Nephron progenitor cell (in vitro differentiated cells): Measurements from ENCODE around the gene ETFA.

Experiments
- DNase-seq: peaks from one replicate; pipeline ENCODE4 v3.0.0; 2021
- H3K27ac Mint-ChIP-seq: 2 replicates; pipeline ENCODE4 v1.8.0; 2021; ENCODE audit warnings: mild to moderate bottlenecking, moderate library complexity, mixed read lengths
- H3K27me3 Mint-ChIP-seq: 2 replicates; pipeline ENCODE4 v1.8.0; 2021; ENCODE audit warnings: mild to moderate bottlenecking, low read depth, mixed read lengths; ENCODE audit not compliant: poor library complexity
- H3K36me3 Mint-ChIP-seq: 2 replicates; pipeline ENCODE4 v1.8.0; 2021; ENCODE audit warnings: low read depth, mixed read lengths
- H3K4me1 Mint-ChIP-seq: 2 replicates; pipeline ENCODE4 v1.8.0; 2021; ENCODE audit warnings: mixed read lengths
- H3K4me3 Mint-ChIP-seq: 2 replicates; pipeline ENCODE4 v1.8.0; 2021; ENCODE audit warnings: mild to moderate bottlenecking, moderate library complexity, mixed read lengths
- H3K9me3 Mint-ChIP-seq: 2 replicates; pipeline ENCODE4 v1.8.0; 2021; ENCODE audit warnings: mild to moderate bottlenecking, moderate library complexity, mixed read lengths
- TF ChIP-seq, protein P1 (sequence below): fragments of 200-600 bp; sonication (generic); IDR thresholded peaks from 2 replicates; pipeline ENCODE4 v1.5.0; 2021; ENCODE audit warnings: antibody characterized with exemption

The ETFA gene

DNA sequence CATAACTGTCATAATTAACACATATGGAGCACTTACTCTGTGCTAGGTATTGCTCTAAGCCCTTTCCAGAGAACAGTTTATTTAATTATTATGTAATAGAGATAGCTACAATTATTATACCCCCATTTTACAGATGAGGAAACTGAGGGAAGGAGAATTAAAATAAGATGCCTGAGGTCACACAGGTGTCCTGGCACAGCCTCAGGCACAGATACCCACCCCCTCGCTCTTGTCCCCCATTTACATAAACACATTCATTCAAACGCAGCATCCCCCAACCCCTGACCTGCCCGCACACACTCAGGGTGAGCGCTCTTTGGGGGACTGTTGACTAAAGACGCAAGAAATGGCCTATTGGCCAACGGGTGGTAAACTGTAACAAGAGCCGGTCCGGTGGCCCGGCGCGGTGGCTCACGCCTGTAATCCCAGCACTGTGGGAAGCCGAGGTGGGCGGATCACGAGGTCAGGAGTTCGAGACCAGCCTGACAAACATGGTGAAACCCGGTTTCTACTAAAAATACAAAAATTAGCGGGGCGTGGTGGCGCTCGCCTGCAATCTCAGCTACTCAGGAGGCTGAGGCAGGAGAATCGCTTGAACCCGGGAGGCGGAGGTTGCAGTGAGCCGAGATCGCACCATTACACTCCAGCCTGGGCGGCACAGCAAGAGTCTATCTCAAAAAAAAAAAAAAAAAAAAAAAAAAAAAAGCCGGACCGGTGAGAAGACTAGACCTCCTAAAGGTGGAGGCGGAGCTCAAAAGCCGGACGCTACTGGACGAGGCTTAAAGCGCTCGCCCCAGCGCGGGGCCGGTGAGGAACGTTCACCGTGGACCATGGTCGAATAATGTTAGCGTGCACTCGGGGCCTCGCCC is 23.4 kb upstream of the ETFA start:
- no peaks in the 10 kb centered on the region for H3K9me3 Mint-ChIP-seq
- DNase-seq = no peak
- no peaks in the 10 kb centered on the region for H3K36me3 Mint-ChIP-seq
- no peak overlapping the region for H3K27ac Mint-ChIP-seq
- TF ChIP-seq, protein P1, sequence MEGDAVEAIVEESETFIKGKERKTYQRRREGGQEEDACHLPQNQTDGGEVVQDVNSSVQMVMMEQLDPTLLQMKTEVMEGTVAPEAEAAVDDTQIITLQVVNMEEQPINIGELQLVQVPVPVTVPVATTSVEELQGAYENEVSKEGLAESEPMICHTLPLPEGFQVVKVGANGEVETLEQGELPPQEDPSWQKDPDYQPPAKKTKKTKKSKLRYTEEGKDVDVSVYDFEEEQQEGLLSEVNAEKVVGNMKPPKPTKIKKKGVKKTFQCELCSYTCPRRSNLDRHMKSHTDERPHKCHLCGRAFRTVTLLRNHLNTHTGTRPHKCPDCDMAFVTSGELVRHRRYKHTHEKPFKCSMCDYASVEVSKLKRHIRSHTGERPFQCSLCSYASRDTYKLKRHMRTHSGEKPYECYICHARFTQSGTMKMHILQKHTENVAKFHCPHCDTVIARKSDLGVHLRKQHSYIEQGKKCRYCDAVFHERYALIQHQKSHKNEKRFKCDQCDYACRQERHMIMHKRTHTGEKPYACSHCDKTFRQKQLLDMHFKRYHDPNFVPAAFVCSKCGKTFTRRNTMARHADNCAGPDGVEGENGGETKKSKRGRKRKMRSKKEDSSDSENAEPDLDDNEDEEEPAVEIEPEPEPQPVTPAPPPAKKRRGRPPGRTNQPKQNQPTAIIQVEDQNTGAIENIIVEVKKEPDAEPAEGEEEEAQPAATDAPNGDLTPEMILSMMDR = no peak
- peak overlapping the region; percentile 85 for H3K4me3 Mint-ChIP-seq
- H3K27me3 Mint-ChIP-seq = peaks cover 78% of the 10 kb centered on the region
- peaks cover 44% of the 10 kb centered on the region for H3K4me1 Mint-ChIP-seq

DNA sequence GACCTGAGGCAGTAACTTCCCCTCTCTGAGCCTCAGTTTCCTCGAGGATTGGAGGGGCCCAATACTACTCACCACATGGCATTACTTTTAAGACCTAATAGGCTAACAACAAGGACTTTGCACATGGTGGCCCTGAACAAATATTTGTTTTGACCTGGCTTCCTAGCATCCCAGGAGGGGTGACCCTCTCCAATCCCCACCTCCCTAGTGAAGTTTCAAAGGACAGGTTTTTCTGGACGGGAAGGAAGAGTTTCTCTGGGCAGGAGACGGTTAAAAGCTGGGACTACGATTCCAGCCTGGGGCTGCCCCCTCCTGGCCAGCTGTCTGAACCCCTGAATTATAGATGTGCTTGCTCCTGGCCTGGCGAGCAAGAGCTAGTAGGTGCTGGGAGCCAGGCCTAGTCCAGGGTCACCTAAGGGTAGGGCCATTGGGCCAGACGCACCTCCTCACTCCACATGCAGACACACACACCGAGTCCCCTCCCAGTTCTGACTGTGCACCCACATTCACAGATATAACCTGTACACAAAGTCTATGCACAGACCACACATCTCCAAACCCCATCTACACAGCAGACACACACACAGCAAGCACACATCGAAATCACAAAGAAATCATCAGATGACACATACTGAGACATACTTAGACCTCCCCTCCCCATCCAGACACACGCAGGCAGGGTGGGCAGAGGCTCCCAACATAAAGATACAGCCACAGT is 22.6 kb upstream of the ETFA start:
- peak; percentile 30 for DNase-seq
- H3K4me1 Mint-ChIP-seq = peaks cover 49% of the 10 kb centered on the region
- no peaks in the 10 kb centered on the region for H3K9me3 Mint-ChIP-seq
- peaks cover 70% of the 10 kb centered on the region for H3K27me3 Mint-ChIP-seq
- H3K36me3 Mint-ChIP-seq = no peaks in the 10 kb centered on the region
- H3K4me3 Mint-ChIP-seq = peak overlapping the region; percentile 3
- TF ChIP-seq, protein P1 = peak; percentile 17
- H3K27ac Mint-ChIP-seq = no peak overlapping the region

DNA sequence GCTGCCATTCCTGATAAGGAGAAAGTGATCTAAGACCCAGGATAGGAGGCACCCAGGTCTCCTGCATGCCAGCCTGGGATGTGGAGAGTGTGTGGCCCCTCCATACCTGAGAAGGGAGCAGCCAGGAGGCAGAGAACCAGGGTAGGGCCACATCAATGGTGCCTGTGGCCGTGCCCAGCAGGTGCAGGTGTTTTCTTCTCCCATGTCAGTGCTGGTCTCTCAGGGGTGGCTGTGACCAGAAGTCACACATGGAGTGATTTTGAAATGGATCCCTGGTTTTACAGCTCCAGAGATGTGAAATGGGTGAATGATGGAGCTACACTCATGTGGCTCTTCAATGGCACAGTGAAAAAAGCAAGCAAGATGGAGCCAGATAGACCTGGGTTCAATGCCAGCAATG is 22.0 kb upstream of the ETFA start:
- no peak overlapping the region for H3K27ac Mint-ChIP-seq
- H3K4me1 Mint-ChIP-seq = peaks cover 43% of the 10 kb centered on the region
- no peaks in the 10 kb centered on the region for H3K9me3 Mint-ChIP-seq
- peaks cover 64% of the 10 kb centered on the region for H3K27me3 Mint-ChIP-seq
- no peaks in the 10 kb centered on the region for H3K36me3 Mint-ChIP-seq
- no peak overlapping the region for H3K4me3 Mint-ChIP-seq
- TF ChIP-seq, protein P1 = no peak
- no peak for DNase-seq

DNA sequence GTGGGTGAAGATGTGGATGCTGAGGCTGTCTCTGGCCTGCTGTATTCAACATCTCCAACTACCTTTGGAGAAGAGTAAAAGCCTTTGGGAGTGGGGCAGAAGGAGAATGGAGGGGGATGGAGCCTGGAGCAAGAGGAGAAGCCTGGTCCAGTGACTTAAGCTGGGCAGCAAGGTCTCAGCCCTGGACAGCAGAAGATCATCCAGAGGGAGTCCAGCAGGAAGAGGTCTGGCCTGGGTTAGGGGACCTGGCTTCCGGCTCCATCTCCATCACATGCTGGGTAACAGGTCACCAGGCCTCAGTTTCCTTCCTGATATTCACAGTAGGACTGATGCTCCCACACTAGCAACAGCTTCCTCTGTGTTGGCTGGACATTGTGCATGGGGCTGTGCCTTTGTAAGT is 21.5 kb upstream of the ETFA start:
- Mint-ChIP-seq H3K27me3 (peaks cover 62% of the 10 kb centered on the region), H3K27ac (no peak overlapping the region), H3K36me3 (no peaks in the 10 kb centered on the region), H3K9me3 (no peaks in the 10 kb centered on the region), H3K4me3 (no peak overlapping the region), H3K4me1 (peaks cover 42% of the 10 kb centered on the region)
- DNase-seq = no peak
- TF ChIP-seq, protein P1 = no peak

DNA sequence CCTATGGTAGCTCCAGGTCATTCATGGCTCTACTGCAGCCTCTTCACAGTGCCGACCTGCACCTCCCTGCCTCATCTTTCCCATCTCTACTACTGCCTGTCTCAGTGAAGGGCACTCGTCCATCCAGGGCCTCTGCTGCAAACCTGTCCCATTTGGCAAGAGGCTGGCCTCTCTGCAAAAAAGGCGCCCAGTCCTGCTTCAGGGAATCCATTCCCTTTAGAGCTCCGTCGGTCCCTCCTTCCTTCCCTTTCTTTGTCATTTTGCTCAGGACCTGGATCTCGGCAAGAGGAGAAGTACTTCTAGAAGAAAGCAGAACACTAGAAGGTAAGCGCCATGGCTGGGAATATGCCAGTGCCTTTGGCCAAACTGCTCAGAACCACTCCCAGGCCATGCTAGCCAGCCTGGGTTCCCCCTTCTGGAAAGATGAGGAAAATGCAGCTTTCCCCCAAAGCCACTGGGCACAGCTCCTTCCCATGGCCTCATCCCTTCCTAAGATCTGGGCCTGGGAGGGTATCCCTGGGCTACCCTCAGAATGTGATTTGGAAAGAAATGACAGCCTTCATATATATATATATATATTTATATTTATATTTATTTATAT is 18.9 kb upstream of the ETFA start:
- Mint-ChIP-seq H3K27ac (no peak overlapping the region), H3K36me3 (no peaks in the 10 kb centered on the region), H3K4me1 (peaks cover 21% of the 10 kb centered on the region), H3K4me3 (no peak overlapping the region), H3K27me3 (peaks cover 44% of the 10 kb centered on the region), H3K9me3 (no peaks in the 10 kb centered on the region)
- peak; percentile 52 for DNase-seq
- TF ChIP-seq, protein P1 = peak; percentile 49
